Measurements from ENCODE around the gene LAMTOR2. TPM values are rescaled to one million over a fixed set of nuclear protein-coding genes. Genes with fewer than 3 reads are reported as not detected.

Gene LAMTOR2
- total and polyA plus RNA-seq, 2 of the 8 experiments (the other 6 are each of a cell fraction or from before 2014, with no cell fraction given), result 54.7 to 122 TPM

GRCh38 chr1:156090138-156090839, 35.7 kb downstream of the LAMTOR2 start (continued):
- TF ChIP-seq E2F6 (IDR thresholded peaks at IDR 0.05) (no peak), SP1 (IDR thresholded peaks at IDR 0.05; ENCODE audit: low read depth, low read length) (no peak), TCF12 (IDR thresholded peaks at IDR 0.05; ENCODE audit: low read depth, low read length) (no peak), TBP (IDR thresholded peaks at IDR 0.05; ENCODE audit: low read depth, low read length) (no peak), CBX8 (IDR thresholded peaks at IDR 0.05; ENCODE audit: borderline replicate concordance, low read depth, low read length) (no peak)
